Prostate gland (tissue), 2 donors: ENCODE measurements around the gene POLG2.

Source experiments
- POLR2A ChIP-seq: fragments of 450-650 bp; IDR thresholded peaks from one replicate; pipeline ENCODE4 v1.6.1; 2016; ENCODE audit warnings: antibody characterized with exemption, mild to moderate bottlenecking
- TF ChIP-seq, protein P1 (sequence below), 4 experiments: fragments of 200-600 bp in 2 of 4; fragments of 450-650 bp in 2 of 4; sonication (generic) in 2 of 4; IDR thresholded peaks; 1 replicate in 3 of 4; 2 replicates in 1 of 4; pipeline ENCODE4 v1.5.1; 2016 to 2019; ENCODE audit warnings: antibody characterized with exemption in 4 of 4, mild to moderate bottlenecking in 2 of 4, moderate library complexity in 2 of 4

DNA sequence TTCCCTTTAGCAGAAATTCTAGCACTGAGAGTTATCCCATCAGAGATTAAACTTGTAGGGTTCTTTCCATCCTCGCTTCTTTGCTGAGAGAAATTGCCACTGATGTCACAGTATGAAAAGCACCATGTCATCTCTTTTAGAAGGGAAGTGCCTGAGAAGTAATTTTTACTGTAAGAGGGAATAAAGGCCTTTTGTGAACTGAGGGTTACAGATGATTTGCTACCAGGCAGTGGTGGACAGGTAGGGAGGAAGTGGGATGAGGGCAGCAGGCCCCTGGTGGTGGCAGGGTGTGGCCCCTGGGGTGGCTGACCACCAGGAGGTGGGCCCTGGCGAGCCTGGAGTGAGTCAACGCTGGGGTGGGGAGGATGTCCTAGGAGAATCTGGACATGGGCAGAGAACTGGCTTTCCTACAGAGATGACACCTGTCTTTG is 54.3 kb downstream of the POLG2 start:
- no peak for TF ChIP-seq POLR2A
- TF ChIP-seq, protein P1, sequence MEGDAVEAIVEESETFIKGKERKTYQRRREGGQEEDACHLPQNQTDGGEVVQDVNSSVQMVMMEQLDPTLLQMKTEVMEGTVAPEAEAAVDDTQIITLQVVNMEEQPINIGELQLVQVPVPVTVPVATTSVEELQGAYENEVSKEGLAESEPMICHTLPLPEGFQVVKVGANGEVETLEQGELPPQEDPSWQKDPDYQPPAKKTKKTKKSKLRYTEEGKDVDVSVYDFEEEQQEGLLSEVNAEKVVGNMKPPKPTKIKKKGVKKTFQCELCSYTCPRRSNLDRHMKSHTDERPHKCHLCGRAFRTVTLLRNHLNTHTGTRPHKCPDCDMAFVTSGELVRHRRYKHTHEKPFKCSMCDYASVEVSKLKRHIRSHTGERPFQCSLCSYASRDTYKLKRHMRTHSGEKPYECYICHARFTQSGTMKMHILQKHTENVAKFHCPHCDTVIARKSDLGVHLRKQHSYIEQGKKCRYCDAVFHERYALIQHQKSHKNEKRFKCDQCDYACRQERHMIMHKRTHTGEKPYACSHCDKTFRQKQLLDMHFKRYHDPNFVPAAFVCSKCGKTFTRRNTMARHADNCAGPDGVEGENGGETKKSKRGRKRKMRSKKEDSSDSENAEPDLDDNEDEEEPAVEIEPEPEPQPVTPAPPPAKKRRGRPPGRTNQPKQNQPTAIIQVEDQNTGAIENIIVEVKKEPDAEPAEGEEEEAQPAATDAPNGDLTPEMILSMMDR (IDR thresholded peaks at IDR 0.05), result no peak
